ENCODE measurements around the gene SNTA1. TPM values are rescaled to one million over a fixed set of nuclear protein-coding genes. Genes with fewer than 3 reads are reported as not detected.
"Not testable (repeated sequence)": the region's sequence is repeated elsewhere in the genome, so short reads cannot be mapped to it uniquely, and the experiment has no call there.

The SNTA1 gene
- total RNA-seq, 1 experiment from 2014 or later = 7.6 TPM

- no TSS peak for BruUV-seq (replicated peaks)
- CTCF ChIA-PET = interaction anchor here (1.0 kb wide), 1 partner anchor 10 kb away, joined by 3 read pairs; no protein-coding TSS in a partner anchor
- H3K27me3 Mint-ChIP-seq (ENCODE audit: unreplicated experiment) = no peaks in the 10 kb centered on the region
- intact Hi-C loops (cut with micrococcal nuclease; ENCODE audit: unreplicated experiment) = no loop called here
- H3K9me3 Mint-ChIP-seq (ENCODE audit: low read depth, unreplicated experiment) = no peaks in the 10 kb centered on the region
- H3K4me3 Mint-ChIP-seq (ENCODE audit: low read depth, unreplicated experiment) = no peak overlapping the region
- H3K27ac Mint-ChIP-seq (ENCODE audit: unreplicated experiment) = no peak overlapping the region
- no peak for TF ChIP-seq CTCF (IDR thresholded peaks at IDR 0.05; ENCODE audit: unreplicated experiment)
- H3K4me1 Mint-ChIP-seq (ENCODE audit: low read depth, unreplicated experiment) = peaks cover 9% of the 10 kb centered on the region
- H3K36me3 Mint-ChIP-seq (ENCODE audit: insufficient read depth, unreplicated experiment) = no peaks in the 10 kb centered on the region
- no peak for DNase-seq
These were observed 20.0 kb upstream of the SNTA1 start for GRCh38 chr20:33463332-33464101.

GRCh38 chr20:33460711-33461110 is 17.1 kb upstream of the SNTA1 start:
- intact Hi-C loops (cut with micrococcal nuclease; ENCODE audit: unreplicated experiment) = no loop called here
- no TSS peak for BruUV-seq (replicated peaks)
- TF ChIP-seq CTCF (IDR thresholded peaks at IDR 0.05; ENCODE audit: unreplicated experiment) = no peak
- H3K4me3 Mint-ChIP-seq (ENCODE audit: low read depth, unreplicated experiment) = no peak overlapping the region
- no peaks in the 10 kb centered on the region for H3K27me3 Mint-ChIP-seq (ENCODE audit: unreplicated experiment)
- DNase-seq = no peak
- CTCF ChIA-PET = interaction anchor here (0.6 to 1.1 kb wide), 3 partner anchors 40 to 207 kb away, joined by 3 to 4 read pairs (median 3); no protein-coding TSS in a partner anchor
- H3K9me3 Mint-ChIP-seq (ENCODE audit: low read depth, unreplicated experiment) = no peaks in the 10 kb centered on the region
- no peak overlapping the region for H3K27ac Mint-ChIP-seq (ENCODE audit: unreplicated experiment)
- peaks cover 8% of the 10 kb centered on the region for H3K4me1 Mint-ChIP-seq (ENCODE audit: low read depth, unreplicated experiment)
- H3K36me3 Mint-ChIP-seq (ENCODE audit: insufficient read depth, unreplicated experiment) = no peaks in the 10 kb centered on the region

- H3K4me3 Mint-ChIP-seq (ENCODE audit: low read depth, unreplicated experiment) = no peak overlapping the region
- no peak for TF ChIP-seq CTCF (IDR thresholded peaks at IDR 0.05; ENCODE audit: unreplicated experiment)
- intact Hi-C loops (cut with micrococcal nuclease; ENCODE audit: unreplicated experiment) = loop anchor here (5.0 kb wide), 1 partner anchor 193 kb away; no protein-coding TSS in a partner anchor
- BruUV-seq (replicated peaks) = no TSS peak
- H3K4me1 Mint-ChIP-seq (ENCODE audit: low read depth, unreplicated experiment) = no peaks in the 10 kb centered on the region
- H3K27ac Mint-ChIP-seq (ENCODE audit: unreplicated experiment) = no peak overlapping the region
- CTCF ChIA-PET = no interaction called here
- H3K9me3 Mint-ChIP-seq (ENCODE audit: low read depth, unreplicated experiment) = no peaks in the 10 kb centered on the region
- H3K27me3 Mint-ChIP-seq (ENCODE audit: unreplicated experiment) = no peaks in the 10 kb centered on the region
- H3K36me3 Mint-ChIP-seq (ENCODE audit: insufficient read depth, unreplicated experiment) = no peaks in the 10 kb centered on the region
- no peak for DNase-seq
These were observed 16.0 kb upstream of the SNTA1 start for GRCh38 chr20:33459599-33459998.

GRCh38 chr20:33456916-33457642 is 13.5 kb upstream of the SNTA1 start:
- H3K27me3 Mint-ChIP-seq (ENCODE audit: unreplicated experiment); H3K27ac Mint-ChIP-seq (ENCODE audit: unreplicated experiment); H3K4me1 Mint-ChIP-seq (ENCODE audit: low read depth, unreplicated experiment); BruUV-seq (replicated peaks); H3K4me3 Mint-ChIP-seq (ENCODE audit: low read depth, unreplicated experiment); H3K36me3 Mint-ChIP-seq (ENCODE audit: insufficient read depth, unreplicated experiment); H3K9me3 Mint-ChIP-seq (ENCODE audit: low read depth, unreplicated experiment): not testable (repeated sequence)
- intact Hi-C loops (cut with micrococcal nuclease; ENCODE audit: unreplicated experiment) = loop anchor here (1.0 to 5.0 kb wide), 2 partner anchors 195 to 211 kb away; no protein-coding TSS in a partner anchor
- CTCF ChIA-PET = interaction anchor here (0.6 to 2.6 kb wide), 11 partner anchors 32 to 448 kb away, joined by 3 to 17 read pairs (median 5); partner anchors contain the start of genes ACTL10 and CBFA2T2
- DNase-seq = peak; percentile 96
- TF ChIP-seq CTCF (IDR thresholded peaks at IDR 0.05; ENCODE audit: unreplicated experiment) = peak; percentile 99

Data from Calu3 (cell line).